ENCODE measurements around the gene ZNF423.
"Not testable (repeated sequence)": the region's sequence is repeated elsewhere in the genome, so short reads cannot be mapped to it uniquely, and the experiment has no call there.

Gene ZNF423

GRCh38 chr16:49881890-49882289, 26.0 kb upstream of the ZNF423 start:
- no peak for TF ChIP-seq CTCF (conservative IDR thresholded peaks at IDR 0.05; ENCODE audit: low read length)
- H3K4me3 ChIP-seq (ENCODE audit: low read length), result no peak overlapping the region
- no peak for DNase-seq (ENCODE audit: low read depth)

GRCh38 chr16:49878540-49878939, 22.6 kb upstream of the ZNF423 start:
- not testable (repeated sequence) for H3K4me3 ChIP-seq (ENCODE audit: low read length); DNase-seq (ENCODE audit: low read depth)

GRCh38 chr16:49876716-49877129, 20.8 kb upstream of the ZNF423 start:
- H3K4me3 ChIP-seq (ENCODE audit: low read length), result no peak overlapping the region
- TF ChIP-seq CTCF (conservative IDR thresholded peaks at IDR 0.05; ENCODE audit: low read length), result peak; percentile 58
- DNase-seq (ENCODE audit: low read depth), result no peak

GRCh38 chr16:49875806-49876715, 20.1 kb upstream of the ZNF423 start:
- TF ChIP-seq CTCF (conservative IDR thresholded peaks at IDR 0.05; ENCODE audit: low read length), result no peak
- no peak for DNase-seq (ENCODE audit: low read depth)
- H3K4me3 ChIP-seq (ENCODE audit: low read length), result no peak overlapping the region

- no peak overlapping the region for H3K4me3 ChIP-seq (ENCODE audit: low read length)
- no peak for TF ChIP-seq CTCF (conservative IDR thresholded peaks at IDR 0.05; ENCODE audit: low read length)
- no peak for DNase-seq (ENCODE audit: low read depth)
Observed at GRCh38 chr16:49874613-49875237, 18.8 kb upstream of the ZNF423 start.

- not testable (repeated sequence) for H3K4me3 ChIP-seq (ENCODE audit: low read length); DNase-seq (ENCODE audit: low read depth)
Observed at GRCh38 chr16:49871824-49872223, 15.9 kb upstream of the ZNF423 start.

GRCh38 chr16:49869731-49870130, 13.8 kb upstream of the ZNF423 start:
- H3K4me3 ChIP-seq (ENCODE audit: low read length), result no peak overlapping the region
- no peak for DNase-seq (ENCODE audit: low read depth)
- no peak for TF ChIP-seq CTCF (conservative IDR thresholded peaks at IDR 0.05; ENCODE audit: low read length)
